Tibial artery (tissue), 4 donors: ENCODE results near the gene ENO1.

Experiments used
- DNase-seq, 2 donors: peaks; one replicate each; pipeline ENCODE4 v3.0.0-alpha.2; 2019
- H3K27ac ChIP-seq, 2 donors: fragments of 200-600 bp; sonication (generic) in 1 of 2; 1 replicate in 1 of 2; 2 replicates in 1 of 2; pipeline ENCODE4 v1.5.1; 2018 to 2019; ENCODE audit warnings: mild to moderate bottlenecking in 1 of 2
- H3K27me3 ChIP-seq, 2 donors: fragments of 200-600 bp; sonication (generic) in 1 of 2; one replicate each; pipeline versions ENCODE4 v1.5.1 to v1.6.0; 2016 to 2019
- H3K36me3 ChIP-seq, 3 donors: fragments of 200-600 bp; sonication (generic) in 2 of 3; one replicate each; pipeline ENCODE4 v1.5.1; 2016 to 2019; ENCODE audit warnings: mild to moderate bottlenecking in 2 of 3
- H3K4me1 ChIP-seq, 4 donors: fragments of 200-600 bp; sonication (generic) in 2 of 4; 1 replicate in 3 of 4; 2 replicates in 1 of 4; pipeline ENCODE4 v1.5.1; 2016 to 2019
- H3K4me3 ChIP-seq, 2 donors: fragments of 200-600 bp; sonication (generic) in 1 of 2; 1 replicate in 1 of 2; 2 replicates in 1 of 2; pipeline ENCODE4 v1.5.1; 2018 to 2019; ENCODE audit warnings: mild to moderate bottlenecking in 2 of 2
- H3K9me3 ChIP-seq, 3 donors: fragments of 200-600 bp; sonication (generic) in 1 of 3; one replicate each; pipeline ENCODE4 v1.5.1; 2016 to 2019
- intact Hi-C: fragments of 100-400 bp; cut with DNase I; formaldehyde crosslinking; loops from one replicate; pipeline ENCODE4 v1.15.0; 2023; ENCODE audit warnings: low total_unique reads
- TF ChIP-seq, protein P1 (sequence below), 2 experiments: fragments of 200-600 bp in 1 of 2; fragments of 450-650 bp in 1 of 2; IDR thresholded peaks; one replicate each; pipeline ENCODE4 v1.5.1; 2017 to 2019; ENCODE audit warnings: antibody characterized with exemption in 2 of 2, mild to moderate bottlenecking in 1 of 2, moderate library complexity in 1 of 2

The ENO1 gene

GRCh38 chr1:8915446-8915845, 37.0 kb upstream of the ENO1 start:
- no peaks in the 10 kb centered on the region for H3K4me1 ChIP-seq
- H3K27ac ChIP-seq: no peak overlapping the region
- intact Hi-C loops: loop anchor here (5.0 kb wide), 4 partner anchors 58 to 187 kb away; no protein-coding TSS in a partner anchor

DNA sequence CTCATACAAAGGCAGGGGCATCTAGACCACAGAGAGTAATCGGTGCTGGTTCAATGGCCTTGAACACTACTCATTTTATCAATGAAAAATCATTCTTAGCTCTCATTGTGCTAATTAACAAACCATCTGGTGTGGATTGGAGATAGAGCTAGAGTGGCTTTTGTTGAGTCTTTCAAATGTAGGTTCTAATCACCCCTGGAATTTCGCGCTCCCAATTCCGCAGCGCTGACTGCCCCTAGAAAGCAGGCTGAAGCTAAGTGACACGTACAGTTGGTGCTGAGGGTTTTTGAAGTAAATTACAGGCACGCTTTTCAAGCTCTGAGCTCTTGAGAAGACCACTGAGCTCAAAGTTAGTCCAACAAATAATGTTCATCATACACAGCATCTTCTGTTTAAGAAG, 36.0 kb upstream of the ENO1 start:
- Histone ChIP-seq H3K27ac (no peak overlapping the region), H3K4me1 (no peaks in the 10 kb centered on the region), H3K4me3 (no peak overlapping the region), H3K27me3 (no peaks in the 10 kb centered on the region), H3K36me3 (no peaks in the 10 kb centered on the region), H3K9me3 (no peaks in the 10 kb centered on the region)
- intact Hi-C loops: no loop called here
- no peak for DNase-seq
- TF ChIP-seq, protein P1, sequence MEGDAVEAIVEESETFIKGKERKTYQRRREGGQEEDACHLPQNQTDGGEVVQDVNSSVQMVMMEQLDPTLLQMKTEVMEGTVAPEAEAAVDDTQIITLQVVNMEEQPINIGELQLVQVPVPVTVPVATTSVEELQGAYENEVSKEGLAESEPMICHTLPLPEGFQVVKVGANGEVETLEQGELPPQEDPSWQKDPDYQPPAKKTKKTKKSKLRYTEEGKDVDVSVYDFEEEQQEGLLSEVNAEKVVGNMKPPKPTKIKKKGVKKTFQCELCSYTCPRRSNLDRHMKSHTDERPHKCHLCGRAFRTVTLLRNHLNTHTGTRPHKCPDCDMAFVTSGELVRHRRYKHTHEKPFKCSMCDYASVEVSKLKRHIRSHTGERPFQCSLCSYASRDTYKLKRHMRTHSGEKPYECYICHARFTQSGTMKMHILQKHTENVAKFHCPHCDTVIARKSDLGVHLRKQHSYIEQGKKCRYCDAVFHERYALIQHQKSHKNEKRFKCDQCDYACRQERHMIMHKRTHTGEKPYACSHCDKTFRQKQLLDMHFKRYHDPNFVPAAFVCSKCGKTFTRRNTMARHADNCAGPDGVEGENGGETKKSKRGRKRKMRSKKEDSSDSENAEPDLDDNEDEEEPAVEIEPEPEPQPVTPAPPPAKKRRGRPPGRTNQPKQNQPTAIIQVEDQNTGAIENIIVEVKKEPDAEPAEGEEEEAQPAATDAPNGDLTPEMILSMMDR (IDR thresholded peaks at IDR 0.05): no peak

More at GRCh38 chr1:8915446-8915845, 37.0 kb upstream of the ENO1 start:
- TF ChIP-seq, protein P1 (IDR thresholded peaks at IDR 0.05): no peak
- no peaks in the 10 kb centered on the region for H3K36me3 ChIP-seq
- DNase-seq: no peak
- no peak overlapping the region for H3K4me3 ChIP-seq
- H3K9me3 ChIP-seq: no peaks in the 10 kb centered on the region
- H3K27me3 ChIP-seq: no peaks in the 10 kb centered on the region

- TF ChIP-seq, protein P1 (IDR thresholded peaks at IDR 0.05): no peak
- Histone ChIP-seq H3K27me3 (no peaks in the 10 kb centered on the region), H3K4me1 (no peaks in the 10 kb centered on the region), H3K4me3 (no peak overlapping the region), H3K9me3 (no peaks in the 10 kb centered on the region), H3K27ac (no peak overlapping the region), H3K36me3 (no peaks in the 10 kb centered on the region)
- intact Hi-C loops: no loop called here
- DNase-seq: no peak
Observed at GRCh38 chr1:8913457-8913856, 35.0 kb upstream of the ENO1 start.

DNA sequence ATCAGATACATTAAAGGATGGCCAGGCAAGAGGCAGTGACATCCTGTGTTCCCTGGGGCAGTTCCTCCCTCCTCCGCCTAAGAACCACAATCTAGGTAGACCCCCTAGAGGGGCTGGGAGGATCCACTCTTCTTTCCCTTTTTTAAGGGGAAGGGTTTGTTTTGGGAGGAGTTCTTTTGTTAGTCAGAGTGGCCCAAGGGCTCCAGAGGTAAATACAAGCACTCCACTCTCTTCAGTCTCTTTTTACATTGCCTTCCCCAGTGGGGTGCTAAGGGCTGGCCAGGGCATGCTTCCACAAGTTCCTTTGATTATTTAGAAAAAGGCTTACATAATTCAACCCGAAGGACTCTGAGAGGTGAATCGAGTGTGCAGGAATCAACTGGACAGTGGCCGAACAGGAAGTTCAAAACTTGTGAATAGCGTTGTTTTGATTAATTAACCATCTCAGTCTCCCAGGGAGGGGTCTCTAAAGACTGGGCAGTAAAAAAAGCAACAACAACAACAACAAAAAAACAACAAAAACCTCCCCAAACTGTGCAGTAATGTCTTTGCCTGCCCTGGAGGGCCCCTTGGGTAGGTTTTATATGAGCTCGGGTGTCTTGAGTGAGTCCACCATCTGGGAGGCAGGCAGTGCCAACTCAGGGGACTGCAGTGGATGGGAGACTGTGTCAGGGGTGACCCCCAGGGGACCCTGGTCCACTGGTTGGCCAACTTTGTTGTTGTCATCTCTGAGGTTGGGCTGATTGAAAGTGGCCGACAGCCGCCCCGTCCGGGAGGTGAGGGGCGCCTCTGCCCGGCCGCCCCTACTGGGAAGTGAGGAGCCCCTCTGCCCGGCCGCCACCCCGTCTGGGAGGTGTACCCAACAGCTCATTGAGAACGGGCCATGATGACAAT, 33.2 kb upstream of the ENO1 start:
- Histone ChIP-seq H3K36me3 (no peaks in the 10 kb centered on the region), H3K4me3 (no peak overlapping the region), H3K27ac (no peak overlapping the region), H3K9me3 (no peaks in the 10 kb centered on the region), H3K4me1 (peaks cover 0 to 4% (median 0%) of the 10 kb centered on the region in 4 donors), H3K27me3 (no peaks in the 10 kb centered on the region)
- TF ChIP-seq, protein P1 (IDR thresholded peaks at IDR 0.05): no peak
- intact Hi-C loops: no loop called here
- DNase-seq: no peak

DNA sequence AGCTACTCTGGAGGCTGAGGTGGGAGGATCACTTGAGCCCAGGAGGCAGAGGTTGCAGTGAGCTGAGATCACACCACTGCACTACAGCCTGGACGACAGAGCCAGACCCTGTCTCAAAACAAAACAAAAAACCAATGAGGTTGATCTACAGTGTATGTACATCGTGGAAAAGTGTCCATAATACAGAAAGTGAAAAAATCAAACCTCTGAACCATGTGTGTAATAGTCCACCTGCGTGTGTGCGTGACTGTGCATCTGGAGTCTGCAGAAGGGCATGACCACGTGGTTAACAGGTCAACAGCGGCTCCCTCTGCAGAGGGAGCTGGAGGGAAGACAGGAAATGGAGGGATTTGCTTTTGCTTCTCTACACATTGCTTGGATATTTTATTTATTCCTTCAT, 32.4 kb upstream of the ENO1 start:
- DNase-seq: no peak
- Histone ChIP-seq H3K4me1 (peaks cover 0 to 11% (median 4%) of the 10 kb centered on the region in 4 donors), H3K27ac (no peak overlapping the region), H3K9me3 (no peaks in the 10 kb centered on the region), H3K4me3 (no peak overlapping the region), H3K36me3 (no peaks in the 10 kb centered on the region), H3K27me3 (no peaks in the 10 kb centered on the region)
- TF ChIP-seq, protein P1 (IDR thresholded peaks at IDR 0.05): no peak
- intact Hi-C loops: no loop called here
